SK-N-SH (cell line): Measurements from ENCODE around the gene POC1B. TPM values are rescaled to one million over a fixed set of nuclear protein-coding genes. Genes with fewer than 3 reads are reported as not detected.
A peak's percentile ranks its signal among the peaks of the same experiment; 100 is the strongest.

Experiments used
- CTCF ChIA-PET: fragments of 300-600, 350-600 bp; formaldehyde crosslinking; extraction: SDS; loops from one replicate; lab custom pipeline; 2021; lab: Yijun Ruan, JAX
- POLR2A ChIA-PET: fragments of 350-600 bp; sonication (Branson Sonifier 250); formaldehyde crosslinking; extraction: SDS; loops from one replicate; lab custom pipeline; 2020; ENCODE audit warnings: antibody characterized with exemption, inconsistent platforms; lab: Yijun Ruan, JAX
- DNase-seq: peaks from one replicate; pipeline ENCODE4 v3.0.0; 2012
- H2AFZ ChIP-seq: fragments of 200-600 bp; sonication (generic); 2 replicates; pipeline ENCODE4 v1.8.1; 2016; ENCODE audit warnings: antibody characterized with exemption, mild to moderate bottlenecking, low read depth
- H3F3A ChIP-seq: fragments of 200-600 bp; sonication (generic); replicated peaks from 2 replicates; pipeline ENCODE3; 2016; ENCODE audit warnings: antibody characterized with exemption, mild to moderate bottlenecking; ENCODE audit not compliant: insufficient read depth
- H3K27ac ChIP-seq, 2 experiments: fragments of 200-500 bp in 1 of 2; fragments of 200-600 bp in 1 of 2; sonication (Bioruptor generic) in 1 of 2; sonication (generic), shearing (Covaris generic) in 1 of 2; 2 replicates each; pipeline versions ENCODE4 v1.5.1 to v1.6.1; 2014 to 2016; ENCODE audit warnings: low read depth in 2 of 2, inconsistent platforms in 1 of 2, low read length in 1 of 2, mild to moderate bottlenecking in 1 of 2, mixed read lengths in 1 of 2
- H3K27me3 ChIP-seq: fragments of 200-600 bp; sonication (generic), shearing (Covaris generic); 2 replicates; pipeline ENCODE4 v1.6.1; 2016; ENCODE audit warnings: mixed run types; ENCODE audit not compliant: insufficient read depth
- H3K36me3 ChIP-seq, 2 experiments: fragments of 200-500 bp in 1 of 2; fragments of 200-600 bp in 1 of 2; sonication (Bioruptor generic) in 1 of 2; sonication (generic) in 1 of 2; replicated peaks in 1 of 2; 2 replicates each; pipeline versions ENCODE3 to v1.5.1; 2014 to 2016; ENCODE audit warnings: low read length in 1 of 2, mild to moderate bottlenecking in 1 of 2; ENCODE audit not compliant: insufficient read depth in 2 of 2, control insufficient read depth in 1 of 2
- H3K4me1 ChIP-seq, 2 experiments: fragments of 200-500 bp in 1 of 2; fragments of 200-600 bp in 1 of 2; sonication (Bioruptor generic) in 1 of 2; sonication (generic), shearing (Covaris generic) in 1 of 2; 2 replicates each; pipeline versions ENCODE4 v1.5.1 to v1.6.1; 2014 to 2016; ENCODE audit warnings: low read depth in 1 of 2, low read length in 1 of 2, mixed run types in 1 of 2; ENCODE audit not compliant: insufficient read depth in 2 of 2, control insufficient read depth in 1 of 2
- H3K4me2 ChIP-seq: fragments of 200-600 bp; sonication (generic), shearing (Covaris generic); 2 replicates; pipeline ENCODE4 v1.6.1; 2017; ENCODE audit warnings: mixed run types
- H3K4me3 ChIP-seq, 2 experiments: fragments of 200-500 bp in 1 of 2; fragments of 200-600 bp in 1 of 2; sonication (Bioruptor generic) in 1 of 2; sonication (generic), shearing (Covaris generic) in 1 of 2; 2 replicates each; pipeline versions ENCODE4 v1.5.1 to v1.8.1; 2014 to 2016; ENCODE audit warnings: low read depth in 2 of 2, inconsistent platforms in 1 of 2, low read length in 1 of 2, mild to moderate bottlenecking in 1 of 2, mixed read lengths in 1 of 2, moderate library complexity in 1 of 2
- H3K79me2 ChIP-seq: fragments of 200-600 bp; sonication (generic); 2 replicates; pipeline ENCODE4 v1.8.1; 2017; ENCODE audit warnings: mild to moderate bottlenecking; ENCODE audit not compliant: insufficient read depth
- H3K9ac ChIP-seq: fragments of 200-600 bp; sonication (generic); 2 replicates; pipeline ENCODE4 v1.6.1; 2017; ENCODE audit warnings: mixed run types
- H3K9me2 ChIP-seq: fragments of 200-600 bp; sonication (generic); 2 replicates; pipeline ENCODE4 v1.6.1; 2017; ENCODE audit warnings: mixed run types
- H3K9me3 ChIP-seq: fragments of 200-600 bp; sonication (generic); 2 replicates; pipeline ENCODE4 v1.6.1; 2017; ENCODE audit warnings: mixed run types, mild to moderate bottlenecking, moderate library complexity
- H4K20me1 ChIP-seq: fragments of 200-600 bp; sonication (generic); 2 replicates; pipeline ENCODE4 v1.6.1; 2017; ENCODE audit warnings: mild to moderate bottlenecking, mixed run types; ENCODE audit not compliant: insufficient read depth
- CHD2 ChIP-seq: fragments of 150-350 bp; IDR thresholded peaks from 2 replicates; pipeline ENCODE4 v1.6.1; 2018; ENCODE audit warnings: low read length; ENCODE audit not compliant: partially characterized antibody
- EP300 ChIP-seq, 2 experiments: IDR thresholded peaks; 2 replicates each; pipeline versions ENCODE4 v1.4.0 to v1.6.1; 2012; ENCODE audit warnings: borderline replicate concordance in 1 of 2, low read depth in 1 of 2, low read length in 1 of 2
- FOSL2 ChIP-seq: IDR thresholded peaks from 2 replicates; pipeline ENCODE4 v1.4.0; 2012; ENCODE audit warnings: low read depth, mild to moderate bottlenecking, moderate library complexity, borderline replicate concordance
- FOXJ3 ChIP-seq: sonication (generic); formaldehyde crosslinking; IDR thresholded peaks from 2 replicates; pipeline ENCODE4 v1.5.1; 2020; ENCODE audit warnings: mild to moderate bottlenecking, missing genetic modification reagents
- JUND ChIP-seq: IDR thresholded peaks from 2 replicates; pipeline ENCODE4 v1.4.0; 2012
- NFIC ChIP-seq: IDR thresholded peaks from 2 replicates; pipeline ENCODE4 v1.4.0; 2012; ENCODE audit warnings: borderline replicate concordance
- PBX3 ChIP-seq: IDR thresholded peaks from 2 replicates; pipeline ENCODE4; 2012
- POLR2AphosphoS5 ChIP-seq: IDR thresholded peaks from 2 replicates; pipeline ENCODE4 v1.6.1; 2012; ENCODE audit warnings: low read depth, low read length
- RAD21 ChIP-seq: IDR thresholded peaks from 2 replicates; pipeline ENCODE4 v1.6.1; 2012; ENCODE audit warnings: mild to moderate bottlenecking, low read length
- REST ChIP-seq: IDR thresholded peaks from 2 replicates; pipeline ENCODE4 v1.6.1; 2012; ENCODE audit warnings: mild to moderate bottlenecking, low read depth, low read length, moderate library complexity
- RFX5 ChIP-seq: IDR thresholded peaks from 2 replicates; pipeline ENCODE4 v1.6.1; 2012; ENCODE audit warnings: mild to moderate bottlenecking, improper control_type of control experiment, low read length
- RXRA ChIP-seq: IDR thresholded peaks from 2 replicates; pipeline ENCODE4 v1.4.0; 2012; ENCODE audit warnings: low read depth, mild to moderate bottlenecking, borderline replicate concordance
- TCF12 ChIP-seq: IDR thresholded peaks from 2 replicates; pipeline ENCODE4 v1.4.0; 2012
- TEAD4 ChIP-seq: IDR thresholded peaks from 2 replicates; pipeline ENCODE4 v1.4.0; 2012; ENCODE audit warnings: mild to moderate bottlenecking, borderline replicate concordance; ENCODE audit not compliant: insufficient read depth
- USF1 ChIP-seq: IDR thresholded peaks from 2 replicates; pipeline ENCODE4 v1.4.0; 2012; ENCODE audit warnings: low read depth, borderline replicate concordance
- YY1 ChIP-seq: IDR thresholded peaks from 2 replicates; pipeline ENCODE4 v1.4.0; 2012; ENCODE audit warnings: low read depth, mild to moderate bottlenecking
- WGBS: methylation state at CpG from one replicate; pipeline ENCODE4 v1.1.6; 2017; ENCODE audit warnings: low lambda C conversion rate; 5-methylcytosine and 5-hydroxymethylcytosine counted together
- polyA plus RNA-seq, 3 experiments: library from polyadenylated mRNA; depleted of rRNA; stranded (reverse); fragments of >200 nt; gene quantifications; 2 replicates each; pipeline ENCODE4 v1.2.3, GENCODE V29; 2012
- TF ChIP-seq, protein P1 (sequence below): IDR thresholded peaks from 2 replicates; pipeline ENCODE4 v1.4.0; 2012; ENCODE audit warnings: low read depth, borderline replicate concordance

The POC1B gene
- polyA plus RNA-seq, 1 of the 3 experiments (the other 2 are of a cell fraction) = 4.0 TPM

- TF ChIP-seq USF1 (0 out of 2 replicates have a peak, but pooled peaks have one; percentile 25), YY1 (peak; percentile 29; the same call in 1 of the 2 replicates), JUND (peak; percentile 92), RAD21 (no peak), RFX5 (no peak), EP300 (IDR thresholded peaks at IDR 0.05; ENCODE audit: borderline replicate concordance in 1 of 2, low read depth in 1 of 2, low read length in 1 of 2) (peak; percentile 68 to 94), FOSL2 (peak; percentile 92), FOXJ3 (CRISPR knock-in tag) (no peak), REST (peak; percentile 34; the same call in 1 of the 2 replicates), RXRA (peak; percentile 52; the same call in 1 of the 2 replicates), TCF12 (peak; percentile 92), POLR2AphosphoS5 (peak; percentile 67; the same call in 1 of the 2 replicates), NFIC (peak; percentile 54; the same call in 1 of the 2 replicates), PBX3 (peak; percentile 73), TEAD4 (peak; percentile 57)
Measured at GRCh38 chr12:89370850-89371249, 155.0 kb downstream of the POC1B start (continued).

- peak overlapping the region; percentile 47; the same call in 1 of the 2 replicates for H3K9ac ChIP-seq
- H3K27ac ChIP-seq = peak overlapping the region; percentile 77 to 93
- H3K27me3 ChIP-seq = no peaks in the 10 kb centered on the region
- no peaks in the 10 kb centered on the region; the same call in 1 of the 2 replicates for H3K79me2 ChIP-seq
- WGBS = 69% methylated on average over 3 of the region's 3 CpGs
- H3K4me3 ChIP-seq = 0 out of 4 replicates have a peak overlapping the region, but pooled peaks of 1 of the 2 experiments have one; percentile 1
- H3K4me1 ChIP-seq = peaks cover 18 to 53% of the 10 kb centered on the region in 2 experiments
- no peaks in the 10 kb centered on the region for H4K20me1 ChIP-seq
- H3K36me3 ChIP-seq = peaks cover 0 to 7% of the 10 kb centered on the region in 2 experiments
- no peaks in the 10 kb centered on the region for H3K9me2 ChIP-seq
- peak overlapping the region; percentile 67; the same call in 1 of the 2 replicates for H3K4me2 ChIP-seq
- peaks cover 43% of the 10 kb centered on the region for H3F3A ChIP-seq
- H3K9me3 ChIP-seq = no peaks in the 10 kb centered on the region
- CTCF ChIA-PET = no interaction called here
- no peak overlapping the region for H2AFZ ChIP-seq
- POLR2A ChIA-PET = no interaction called here
- DNase-seq = no peak
- TF ChIP-seq YY1 = peak; percentile 44; the same call in 1 of the 2 replicates
- TF ChIP-seq, protein P1, sequence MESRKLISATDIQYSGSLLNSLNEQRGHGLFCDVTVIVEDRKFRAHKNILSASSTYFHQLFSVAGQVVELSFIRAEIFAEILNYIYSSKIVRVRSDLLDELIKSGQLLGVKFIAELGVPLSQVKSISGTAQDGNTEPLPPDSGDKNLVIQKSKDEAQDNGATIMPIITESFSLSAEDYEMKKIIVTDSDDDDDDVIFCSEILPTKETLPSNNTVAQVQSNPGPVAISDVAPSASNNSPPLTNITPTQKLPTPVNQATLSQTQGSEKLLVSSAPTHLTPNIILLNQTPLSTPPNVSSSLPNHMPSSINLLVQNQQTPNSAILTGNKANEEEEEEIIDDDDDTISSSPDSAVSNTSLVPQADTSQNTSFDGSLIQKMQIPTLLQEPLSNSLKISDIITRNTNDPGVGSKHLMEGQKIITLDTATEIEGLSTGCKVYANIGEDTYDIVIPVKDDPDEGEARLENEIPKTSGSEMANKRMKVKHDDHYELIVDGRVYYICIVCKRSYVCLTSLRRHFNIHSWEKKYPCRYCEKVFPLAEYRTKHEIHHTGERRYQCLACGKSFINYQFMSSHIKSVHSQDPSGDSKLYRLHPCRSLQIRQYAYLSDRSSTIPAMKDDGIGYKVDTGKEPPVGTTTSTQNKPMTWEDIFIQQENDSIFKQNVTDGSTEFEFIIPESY = no peak
- no peak for TF ChIP-seq CHD2
- TF ChIP-seq, all 33 proteins: peak for 1
Measured at GRCh38 chr12:89370421-89370831, 155.4 kb downstream of the POC1B start.
